Astrocyte of the cerebellum (primary cell): ENCODE data around the gene ZFYVE27.
A peak's percentile ranks its signal among the peaks of the same experiment; 100 is the strongest.

Experiments
- DNase-seq: peaks from one replicate; pipeline ENCODE4 v3.0.0-alpha.2; 2011; ENCODE audit warnings: low read depth
- H3K4me3 ChIP-seq: 2 replicates; pipeline ENCODE4 v1.5.1; 2011; ENCODE audit warnings: mild to moderate bottlenecking, low read depth, low read length, moderate library complexity
- CTCF ChIP-seq: IDR thresholded peaks from 2 replicates; pipeline ENCODE4 v1.5.1; 2012; ENCODE audit warnings: low read length, low read depth, moderate library complexity, mild to moderate bottlenecking; ENCODE audit errors: missing control alignments
- in situ Hi-C: cut with HindIII; loops from 2 replicates; pipeline ENCODE4 v1.10.0; 2017; ENCODE audit warnings: low sequenced_read_pairs

Gene ZFYVE27

GRCh38 chr10:97759158-97759887 lies 22.4 kb downstream of the ZFYVE27 start:
- no peak overlapping the region for H3K4me3 ChIP-seq
- TF ChIP-seq CTCF, result peak; percentile 99
- in situ Hi-C loops, result no loop called here
- peak; percentile 37 for DNase-seq

GRCh38 chr10:97759946-97760345 lies 23.0 kb downstream of the ZFYVE27 start:
- TF ChIP-seq CTCF, result no peak
- in situ Hi-C loops, result no loop called here
- H3K4me3 ChIP-seq, result no peak overlapping the region
- no peak for DNase-seq

GRCh38 chr10:97760461-97761257 lies 23.7 kb downstream of the ZFYVE27 start:
- no peak for DNase-seq
- in situ Hi-C loops, result no loop called here
- TF ChIP-seq CTCF, result no peak
- no peak overlapping the region for H3K4me3 ChIP-seq

- no peak for TF ChIP-seq CTCF
- no peak overlapping the region for H3K4me3 ChIP-seq
- in situ Hi-C loops, result no loop called here
- no peak for DNase-seq
These were observed 24.5 kb downstream of the ZFYVE27 start for GRCh38 chr10:97761331-97761865.

- DNase-seq, result no peak
- in situ Hi-C loops, result no loop called here
- TF ChIP-seq CTCF, result no peak
- no peak overlapping the region for H3K4me3 ChIP-seq
These were observed 25.1 kb downstream of the ZFYVE27 start for GRCh38 chr10:97762056-97762455.

GRCh38 chr10:97762816-97763215 lies 25.9 kb downstream of the ZFYVE27 start:
- peak; percentile 4 for DNase-seq
- no peak overlapping the region for H3K4me3 ChIP-seq
- in situ Hi-C loops, result no loop called here
- no peak for TF ChIP-seq CTCF
